SU-DHL-6 (cell line): Measurements from ENCODE around the gene HECW1.

ENCODE experiments used
- EZH2phosphoT487 ChIP-seq: fragments of 200-600 bp; sonication (generic), shearing (Covaris generic); conservative IDR thresholded peaks from 2 replicates; pipeline ENCODE4 v1.6.1; 2018; ENCODE audit warnings: mild to moderate bottlenecking, antibody characterized with exemption, low read length, moderate library complexity, mixed read lengths
- TF ChIP-seq, protein P1 (sequence below): fragments of 200-600 bp; sonication (generic); IDR thresholded peaks from one replicate; pipeline ENCODE4 v1.5.1; 2017; ENCODE audit warnings: antibody characterized with exemption, mild to moderate bottlenecking, low read length, moderate library complexity; ENCODE audit not compliant: insufficient read depth, poor library complexity, severe bottlenecking

DNA sequence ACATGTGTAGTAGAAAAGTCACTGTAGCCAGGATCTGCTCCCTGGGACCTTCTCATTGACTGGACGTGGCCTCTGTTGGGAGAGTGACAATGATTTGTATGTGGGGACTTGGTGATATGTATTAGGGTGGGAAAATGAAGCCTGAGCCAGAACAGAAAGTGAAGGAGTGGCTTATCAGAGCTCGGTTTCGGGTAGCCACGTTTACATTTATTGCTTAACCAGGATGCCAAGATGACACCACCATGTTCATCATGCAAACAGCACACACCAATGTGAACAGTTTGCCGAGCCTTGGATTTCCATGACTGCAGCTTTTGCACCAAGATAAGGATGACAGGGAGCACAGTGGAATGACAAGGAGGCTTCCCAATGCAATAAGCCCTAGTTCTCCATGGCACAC lies 357.7 kb downstream of the HECW1 start:
- no peak for TF ChIP-seq EZH2phosphoT487
- TF ChIP-seq, protein P1, sequence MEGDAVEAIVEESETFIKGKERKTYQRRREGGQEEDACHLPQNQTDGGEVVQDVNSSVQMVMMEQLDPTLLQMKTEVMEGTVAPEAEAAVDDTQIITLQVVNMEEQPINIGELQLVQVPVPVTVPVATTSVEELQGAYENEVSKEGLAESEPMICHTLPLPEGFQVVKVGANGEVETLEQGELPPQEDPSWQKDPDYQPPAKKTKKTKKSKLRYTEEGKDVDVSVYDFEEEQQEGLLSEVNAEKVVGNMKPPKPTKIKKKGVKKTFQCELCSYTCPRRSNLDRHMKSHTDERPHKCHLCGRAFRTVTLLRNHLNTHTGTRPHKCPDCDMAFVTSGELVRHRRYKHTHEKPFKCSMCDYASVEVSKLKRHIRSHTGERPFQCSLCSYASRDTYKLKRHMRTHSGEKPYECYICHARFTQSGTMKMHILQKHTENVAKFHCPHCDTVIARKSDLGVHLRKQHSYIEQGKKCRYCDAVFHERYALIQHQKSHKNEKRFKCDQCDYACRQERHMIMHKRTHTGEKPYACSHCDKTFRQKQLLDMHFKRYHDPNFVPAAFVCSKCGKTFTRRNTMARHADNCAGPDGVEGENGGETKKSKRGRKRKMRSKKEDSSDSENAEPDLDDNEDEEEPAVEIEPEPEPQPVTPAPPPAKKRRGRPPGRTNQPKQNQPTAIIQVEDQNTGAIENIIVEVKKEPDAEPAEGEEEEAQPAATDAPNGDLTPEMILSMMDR = no peak
